ENCODE results near the gene PDIA5. TPM values are rescaled to one million over a fixed set of nuclear protein-coding genes. Genes with fewer than 3 reads are reported as not detected.

The PDIA5 gene
- total RNA-seq, 1 experiment from 2014 or later: 50.8 TPM

- ChIA-PET CTCF (no interaction called here), RAD21 (ENCODE audit: low non-redundant PET in 1 of 2, low total read pairs in 2 of 2, uncharacterized antibody in 2 of 2, unreplicated experiment in 2 of 2) (no interaction called here), POLR2A (no interaction called here)
- H3K4me3 ChIP-seq (replicated peaks in 1 of 2; ENCODE audit: low read depth in 1 of 2, low read length in 2 of 2): no peak overlapping the region
- H3K4me1 ChIP-seq (ENCODE audit: control insufficient read depth in 1 of 2, insufficient read depth in 2 of 2, low read length in 2 of 2): no peaks in the 10 kb centered on the region
- H3K27ac ChIP-seq (ENCODE audit: low read depth, low read length): no peak overlapping the region
- no TSS peak for BruUV-seq (replicated peaks)
- intact Hi-C loops (cut with micrococcal nuclease): no loop called here
- H3K36me3 ChIP-seq (ENCODE audit: control insufficient read depth in 1 of 2, insufficient read depth in 2 of 2, low read length in 2 of 2): peaks cover 30 to 31% of the 10 kb centered on the region in 2 experiments; a peak in 3 of 4 replicates
- ATAC-seq (no peak), DNase-seq (ENCODE audit: low read depth, low spot score) (no peak)
- no peaks in the 10 kb centered on the region for H3K79me2 ChIP-seq (ENCODE audit: insufficient read depth, low read length)
- H2AFZ ChIP-seq (ENCODE audit: low read depth, low read length, poor library complexity, severe bottlenecking): no peak overlapping the region
- H3K27me3 ChIP-seq (ENCODE audit: insufficient read depth, low read length): no peaks in the 10 kb centered on the region
- no peaks in the 10 kb centered on the region for H3K9me3 ChIP-seq (ENCODE audit: control insufficient read depth in 1 of 2, insufficient read depth in 1 of 2, low read depth in 1 of 2, low read length in 2 of 2)
- H3K9ac ChIP-seq (ENCODE audit: low read length): no peak overlapping the region
- no peak for TF ChIP-seq CTCF (IDR thresholded peaks at IDR 0.05 in 2 of 3, conservative IDR thresholded peaks at IDR 0.05 in 1 of 3; ENCODE audit: borderline replicate concordance in 1 of 3, insufficient read depth in 1 of 3, low read depth in 2 of 3, low read length in 2 of 3)
- TF ChIP-seq REST (IDR thresholded peaks at IDR 0.05; ENCODE audit: low read depth): no peak
- no peak for TF ChIP-seq POLR2A (IDR thresholded peaks at IDR 0.05; ENCODE audit: borderline replicate concordance, extremely low read depth, insufficient read depth, insufficient read length)
- TF ChIP-seq MAX (IDR thresholded peaks at IDR 0.05): no peak
- TF ChIP-seq CEBPB (IDR thresholded peaks at IDR 0.05; ENCODE audit: low read depth): no peak
- TF ChIP-seq ATF3 (IDR thresholded peaks at IDR 0.05): no peak
- TF ChIP-seq SIN3A (IDR thresholded peaks at IDR 0.05; ENCODE audit: low read depth): no peak
- no peak for TF ChIP-seq TCF7L2 (IDR thresholded peaks at IDR 0.05; ENCODE audit: borderline replicate concordance, extremely low read depth, insufficient read depth, insufficient read length)
- no peak for TF ChIP-seq SRF (IDR thresholded peaks at IDR 0.05; ENCODE audit: low read depth)
- TF ChIP-seq YY1 (IDR thresholded peaks at IDR 0.05; ENCODE audit: extremely low read depth, insufficient replicate concordance, low read depth, low read length): no peak
- H3K4me2 ChIP-seq (ENCODE audit: low read length): no peak overlapping the region
- no peaks in the 10 kb centered on the region for H4K20me1 ChIP-seq (ENCODE audit: insufficient read depth)
- H3K9me2 ChIP-seq (ENCODE audit: insufficient read depth): no peaks in the 10 kb centered on the region
These were observed 87.5 kb downstream of the PDIA5 start for GRCh38 chr3:123154020-123154985.

All from HCT116 (cell line).